Fibroblast of mammary gland (primary cell): ENCODE measurements around the gene GPX6.
A peak's percentile ranks its signal among the peaks of the same experiment; 100 is the strongest.
"Not testable (repeated sequence)": the region's sequence is repeated elsewhere in the genome, so short reads cannot be mapped to it uniquely, and the experiment has no call there.

ENCODE experiments used
- DNase-seq: peaks from one replicate; pipeline ENCODE4 v3.0.0-alpha.2; 2010; ENCODE audit warnings: low read depth
- H3K4me3 ChIP-seq: 2 replicates; pipeline ENCODE4 v1.5.1; 2011; ENCODE audit warnings: low read depth, mild to moderate bottlenecking, low read length, moderate library complexity; ENCODE audit not compliant: control insufficient read depth
- CTCF ChIP-seq: conservative IDR thresholded peaks from 2 replicates; pipeline ENCODE4 v1.5.1; 2011; ENCODE audit warnings: low read depth, low read length, inconsistent platforms; ENCODE audit not compliant: control insufficient read depth, insufficient read depth

Gene GPX6

GRCh38 chr6:28505733-28506132, 9.9 kb downstream of the GPX6 start:
- DNase-seq: no peak
- H3K4me3 ChIP-seq: no peak overlapping the region
- TF ChIP-seq CTCF: no peak

GRCh38 chr6:28502709-28503305, 12.8 kb downstream of the GPX6 start:
- H3K4me3 ChIP-seq, DNase-seq: not testable (repeated sequence)

DNA sequence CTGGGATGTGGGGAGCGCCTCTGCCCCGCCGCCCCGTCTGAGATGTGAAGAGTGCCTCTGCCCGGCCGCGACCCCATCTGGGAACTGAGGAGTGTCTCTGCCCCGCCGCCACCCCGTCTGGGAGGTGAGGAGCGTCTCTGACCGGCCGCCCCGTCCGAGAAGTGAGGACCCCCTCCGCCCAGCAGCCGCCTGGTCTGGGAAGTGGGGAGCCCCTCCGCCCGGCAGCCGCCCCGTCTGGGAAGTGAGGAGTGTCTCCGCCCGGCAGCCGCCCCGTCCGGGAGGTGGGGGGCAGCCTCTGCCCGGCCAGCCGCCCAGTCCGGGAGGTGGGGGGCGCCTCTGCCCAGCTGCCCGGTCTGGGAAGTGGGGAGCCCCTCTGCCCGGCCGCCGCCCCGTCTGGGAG, 13.5 kb downstream of the GPX6 start:
- H3K4me3 ChIP-seq, DNase-seq: not testable (repeated sequence)

DNA sequence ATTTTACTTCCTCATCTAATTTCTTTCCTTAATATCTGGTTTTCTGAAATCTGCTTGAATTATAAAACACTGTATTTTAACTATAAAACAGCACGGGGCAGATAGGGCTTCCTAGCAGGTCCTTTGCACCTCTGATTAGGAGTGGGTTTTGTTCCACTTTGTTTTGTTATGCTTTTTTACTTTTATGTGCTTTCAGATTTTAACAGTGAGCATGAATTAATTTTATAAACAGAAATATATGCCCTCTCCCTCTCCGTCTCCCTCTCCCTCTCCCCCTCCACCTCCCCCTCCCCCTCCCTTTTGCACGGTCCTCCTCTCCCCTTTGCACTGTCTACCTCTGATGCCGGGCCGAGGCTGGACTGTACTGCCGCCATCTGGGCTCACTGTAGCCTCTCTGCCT, 14.3 kb downstream of the GPX6 start:
- no peak for TF ChIP-seq CTCF
- no peak for DNase-seq
- H3K4me3 ChIP-seq: no peak overlapping the region

DNA sequence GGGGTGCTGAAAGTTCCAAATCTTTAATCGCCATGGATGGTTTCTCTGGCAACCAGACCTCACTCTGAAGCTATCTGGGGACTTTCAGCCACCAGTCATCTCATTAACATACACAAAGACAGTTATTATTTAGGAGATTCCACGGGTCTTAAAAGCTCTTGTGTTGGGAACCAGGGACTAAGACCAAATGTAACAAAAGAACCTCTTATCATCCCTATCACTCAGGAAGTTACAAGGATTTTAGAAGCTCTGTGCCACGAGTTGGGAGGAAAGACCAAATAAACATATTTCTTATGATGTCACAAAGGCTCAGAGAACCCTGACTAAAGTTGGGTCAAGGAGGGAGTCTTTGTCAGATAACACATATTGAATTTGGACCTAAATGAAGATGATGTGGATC, 17.7 kb downstream of the GPX6 start:
- no peak overlapping the region for H3K4me3 ChIP-seq
- no peak for TF ChIP-seq CTCF
- DNase-seq: no peak

GRCh38 chr6:28497306-28497705, 18.3 kb downstream of the GPX6 start:
- no peak overlapping the region for H3K4me3 ChIP-seq
- TF ChIP-seq CTCF: no peak
- no peak for DNase-seq

DNA sequence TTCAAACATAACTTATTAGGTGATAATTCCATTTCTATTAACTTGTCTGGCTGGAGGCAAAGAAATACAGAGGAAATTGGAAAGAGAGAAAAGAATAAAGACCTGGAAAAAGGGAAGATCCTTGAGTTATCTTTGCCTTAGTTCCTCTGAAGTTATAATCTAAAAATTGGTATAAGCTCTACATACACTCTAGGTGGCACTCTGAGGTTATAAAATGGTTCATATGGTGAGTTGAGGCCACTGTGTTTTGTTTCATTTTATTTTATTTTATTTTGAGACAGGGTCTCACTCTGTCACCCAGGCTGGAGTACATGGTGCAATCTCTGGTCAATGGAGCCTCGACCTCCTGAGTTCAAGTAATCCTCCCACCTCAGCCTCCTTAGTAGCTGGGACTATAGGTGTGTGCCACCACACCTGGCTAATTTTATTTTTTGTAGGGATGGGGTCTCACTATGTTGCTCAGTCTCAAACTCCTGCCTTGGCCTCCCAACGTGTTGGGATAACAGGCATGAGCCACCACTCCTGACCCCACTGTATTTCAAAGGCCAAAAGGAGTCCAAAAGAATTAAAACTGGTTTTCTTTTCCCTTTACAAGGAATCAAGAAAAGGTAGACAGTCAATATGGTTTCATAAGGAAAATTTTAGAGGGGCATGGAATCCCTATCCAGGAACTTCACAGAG, 19.4 kb downstream of the GPX6 start:
- H3K4me3 ChIP-seq: no peak overlapping the region
- peak; percentile 23 for TF ChIP-seq CTCF
- DNase-seq: peak; percentile 23

DNA sequence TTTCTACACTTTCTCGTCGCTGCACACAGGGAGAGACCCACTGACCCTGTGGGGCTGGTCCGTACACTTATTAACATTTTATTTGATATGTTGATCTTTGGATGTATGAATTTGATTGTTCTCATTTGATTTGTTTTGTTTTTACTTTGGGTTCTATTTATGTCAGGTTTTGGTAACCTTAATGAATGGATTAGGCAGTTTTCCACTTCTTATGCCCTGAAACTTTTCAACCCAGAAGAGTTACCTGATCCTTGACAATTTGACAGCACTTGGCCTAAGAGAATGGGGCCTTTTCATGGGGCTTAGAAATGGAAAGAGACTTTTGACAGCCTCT, 23.6 kb downstream of the GPX6 start:
- no peak for DNase-seq
- no peak for TF ChIP-seq CTCF
- H3K4me3 ChIP-seq: no peak overlapping the region
